Activated T-helper 1 cell treated with anti-CD3 and anti-CD28 coated beads, Interleukin-2, amount 50 U/mL, for 16 hours (primary cell): ENCODE measurements around the gene C1orf159.

ENCODE experiments used
- DNase-seq, 2 donors: peaks; one replicate each; pipeline ENCODE4 v3.0.0-alpha.2; 2020; ENCODE audit warnings: low read depth in 1 of 2, low spot score in 1 of 2

C1orf159 gene

DNA sequence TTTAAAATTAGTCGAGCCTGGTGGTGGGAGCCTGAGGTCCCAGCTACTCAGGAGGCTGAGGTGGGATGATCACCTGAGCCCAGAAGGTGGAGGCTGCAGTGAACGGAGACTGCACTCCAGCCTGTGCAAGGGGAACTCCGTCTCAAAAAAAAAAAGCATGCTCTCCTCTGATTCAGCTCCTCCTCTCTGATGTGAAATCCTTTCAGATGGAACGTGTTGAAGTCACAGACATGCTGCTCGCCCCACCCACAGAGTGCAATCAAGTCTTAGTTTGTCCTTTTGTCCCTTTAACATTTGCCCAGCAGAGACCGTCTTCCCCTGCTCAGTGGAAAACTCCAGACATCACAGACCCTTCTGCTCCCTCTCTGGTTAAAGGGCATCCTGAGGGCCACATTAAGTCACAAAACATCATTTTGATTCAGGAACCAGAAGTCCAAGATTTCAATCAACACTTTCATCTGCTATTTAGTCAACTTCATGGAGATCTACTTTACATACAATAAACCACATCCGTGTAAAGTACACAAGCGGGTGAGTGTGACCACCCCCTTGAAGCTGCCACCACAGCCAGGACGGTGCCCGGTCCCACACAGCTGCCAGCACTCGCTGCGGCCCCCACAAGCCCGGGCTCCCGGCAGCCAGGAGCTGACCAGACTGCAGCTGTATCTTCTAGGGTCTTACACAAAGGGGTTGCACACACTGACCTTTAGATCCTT is 22.8 kb downstream of the C1orf159 start:
- DNase-seq, result no peak

DNA sequence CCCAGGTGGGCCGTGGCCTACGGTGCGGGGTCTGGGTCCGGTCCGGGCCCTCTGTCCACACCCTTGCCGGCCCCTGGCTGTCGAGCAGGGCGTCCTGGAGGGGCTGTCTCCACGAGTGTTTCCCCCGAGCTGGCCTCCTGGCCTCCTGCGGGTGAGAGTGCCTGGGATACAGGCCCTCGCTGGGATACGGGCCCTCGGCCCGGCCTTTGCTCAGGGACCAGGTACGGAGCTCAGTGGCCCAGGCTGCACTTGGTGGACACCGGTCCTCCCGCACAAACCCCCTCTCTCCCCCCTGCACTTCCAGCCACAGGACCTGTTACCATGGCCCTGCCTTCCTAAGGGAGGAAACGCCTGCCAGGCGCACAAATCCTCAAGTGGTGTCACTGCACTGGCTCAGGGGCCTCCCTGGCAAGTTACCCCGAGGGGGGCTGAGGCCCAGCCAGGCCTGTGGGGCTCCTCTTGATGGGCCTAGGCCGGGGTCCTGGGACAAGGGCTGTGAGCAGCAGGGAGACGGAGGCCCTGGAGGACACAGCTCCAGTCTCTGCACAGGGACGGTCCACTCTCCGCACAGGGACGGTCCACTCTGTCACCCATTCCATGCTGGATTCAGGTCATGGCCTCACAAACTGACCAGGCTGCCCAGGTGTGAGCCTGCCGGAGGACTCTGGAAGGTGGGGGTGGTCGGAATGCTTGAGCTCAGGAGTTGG is 23.6 kb downstream of the C1orf159 start:
- no peak for DNase-seq

DNA sequence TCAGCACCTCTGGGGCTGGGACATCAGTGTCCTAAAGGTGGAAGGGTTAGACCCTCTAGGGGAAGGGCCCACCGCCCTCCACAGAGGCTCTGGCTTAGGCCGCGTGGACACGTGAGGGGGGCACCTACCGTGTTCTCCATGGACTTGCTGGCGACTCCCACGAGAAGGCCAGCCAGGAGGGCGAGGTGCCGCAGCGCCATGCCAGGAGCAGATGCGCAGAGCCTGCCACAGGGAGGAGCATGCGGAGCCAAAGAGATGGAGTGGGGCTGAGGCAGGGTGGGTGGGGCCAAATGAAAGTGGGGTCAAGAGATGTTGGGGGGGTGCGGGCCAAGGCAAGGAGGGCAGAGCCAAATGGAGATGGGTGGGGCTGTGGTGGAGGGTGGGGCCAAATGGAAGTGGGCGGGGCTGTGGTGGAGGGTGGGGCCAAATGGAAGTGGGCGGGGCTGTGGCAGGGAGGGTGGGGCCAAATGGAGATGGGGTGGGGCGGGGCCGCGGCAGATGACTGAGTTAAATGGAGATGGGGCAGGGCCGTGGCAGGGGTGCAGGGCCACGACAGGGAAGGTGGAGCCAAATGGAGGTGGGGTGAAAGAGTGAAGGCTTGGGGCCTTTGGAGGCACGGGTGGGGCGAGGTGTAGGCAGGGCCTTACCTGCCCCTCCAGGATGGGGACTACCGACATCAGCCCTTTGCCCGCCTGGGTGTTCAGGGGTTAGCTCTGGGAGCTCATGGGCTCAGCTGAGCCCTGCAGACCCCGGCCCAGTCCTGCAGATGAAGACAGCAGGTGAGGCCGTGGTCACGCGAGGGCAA is 24.3 kb downstream of the C1orf159 start:
- no peak for DNase-seq

DNA sequence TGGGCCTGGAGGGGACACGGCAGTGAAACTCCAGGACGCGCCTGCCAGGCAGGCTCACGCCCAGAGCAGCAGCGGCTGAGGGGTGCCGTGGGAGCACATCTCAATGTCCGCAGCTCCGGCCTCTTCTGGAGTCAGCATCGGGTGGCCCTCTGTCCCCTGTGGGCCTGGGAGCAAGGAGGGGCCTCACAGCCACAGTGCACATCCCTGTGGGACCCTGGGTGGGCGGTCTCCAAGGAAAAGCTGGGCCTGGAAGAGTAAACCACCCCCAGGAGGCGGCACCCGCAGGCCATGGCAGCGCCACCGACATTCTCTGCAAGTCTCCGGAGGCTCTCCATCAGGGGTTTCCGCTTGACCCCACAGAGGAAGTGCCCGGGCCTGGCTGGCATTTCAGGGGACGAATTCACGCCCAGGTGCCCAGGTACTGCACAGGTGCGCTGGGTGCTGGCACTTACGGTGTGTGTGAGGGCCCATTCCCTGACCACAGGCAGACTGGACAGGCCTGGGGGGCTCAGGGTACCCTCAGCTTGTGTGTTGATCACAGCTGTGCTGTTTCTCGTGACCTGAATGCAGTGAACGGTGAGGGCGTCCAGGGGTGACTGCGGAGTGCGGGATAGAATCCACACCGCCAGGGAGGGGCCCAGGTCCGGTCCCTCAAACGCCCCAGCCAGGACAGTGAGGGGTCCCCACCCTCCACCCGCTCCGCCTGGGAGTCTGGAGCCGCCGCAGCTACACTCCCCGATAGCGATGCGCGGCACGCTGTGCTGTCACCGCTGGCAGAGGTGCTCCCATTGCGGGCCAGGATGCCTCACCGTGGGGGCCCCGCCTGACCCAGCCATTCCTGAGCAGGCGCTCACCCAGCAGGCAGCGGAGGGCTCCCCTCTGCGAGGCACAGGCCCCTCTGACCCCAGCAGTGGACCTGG is 25.2 kb downstream of the C1orf159 start:
- no peak for DNase-seq

DNA sequence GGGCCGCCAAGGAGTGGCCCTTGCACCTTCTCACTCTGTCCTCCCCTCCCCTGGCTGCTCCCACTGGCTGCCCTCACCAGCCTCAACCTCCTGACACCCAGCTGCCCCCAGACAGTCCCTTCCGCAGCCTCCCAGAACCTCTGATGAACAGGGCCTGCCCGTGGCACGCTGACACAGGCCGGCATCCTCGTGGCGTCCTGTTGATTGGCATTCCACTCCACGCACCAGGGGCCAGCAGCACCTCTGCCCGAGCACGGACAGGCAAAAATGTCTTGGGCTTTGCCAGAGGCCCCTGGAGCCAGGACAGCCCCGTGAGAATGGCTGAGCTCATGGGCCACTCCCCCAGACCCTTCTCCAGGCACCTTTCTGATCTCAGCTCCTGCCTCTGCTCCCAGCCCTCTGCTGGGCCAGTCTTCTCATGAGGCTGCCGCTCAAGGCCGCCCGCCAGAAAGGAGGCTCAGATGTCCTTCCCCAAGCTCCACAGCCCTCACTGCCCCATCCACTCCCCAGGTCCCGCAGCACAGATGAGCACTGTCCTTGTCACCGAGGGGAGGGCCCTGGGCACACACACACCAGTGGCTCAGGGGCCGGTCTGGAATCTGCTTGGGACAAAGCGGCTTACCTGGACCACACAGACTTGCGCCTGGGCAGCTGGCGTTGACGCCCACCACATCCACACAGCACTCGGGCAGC is 26.0 kb downstream of the C1orf159 start:
- no peak for DNase-seq

DNA sequence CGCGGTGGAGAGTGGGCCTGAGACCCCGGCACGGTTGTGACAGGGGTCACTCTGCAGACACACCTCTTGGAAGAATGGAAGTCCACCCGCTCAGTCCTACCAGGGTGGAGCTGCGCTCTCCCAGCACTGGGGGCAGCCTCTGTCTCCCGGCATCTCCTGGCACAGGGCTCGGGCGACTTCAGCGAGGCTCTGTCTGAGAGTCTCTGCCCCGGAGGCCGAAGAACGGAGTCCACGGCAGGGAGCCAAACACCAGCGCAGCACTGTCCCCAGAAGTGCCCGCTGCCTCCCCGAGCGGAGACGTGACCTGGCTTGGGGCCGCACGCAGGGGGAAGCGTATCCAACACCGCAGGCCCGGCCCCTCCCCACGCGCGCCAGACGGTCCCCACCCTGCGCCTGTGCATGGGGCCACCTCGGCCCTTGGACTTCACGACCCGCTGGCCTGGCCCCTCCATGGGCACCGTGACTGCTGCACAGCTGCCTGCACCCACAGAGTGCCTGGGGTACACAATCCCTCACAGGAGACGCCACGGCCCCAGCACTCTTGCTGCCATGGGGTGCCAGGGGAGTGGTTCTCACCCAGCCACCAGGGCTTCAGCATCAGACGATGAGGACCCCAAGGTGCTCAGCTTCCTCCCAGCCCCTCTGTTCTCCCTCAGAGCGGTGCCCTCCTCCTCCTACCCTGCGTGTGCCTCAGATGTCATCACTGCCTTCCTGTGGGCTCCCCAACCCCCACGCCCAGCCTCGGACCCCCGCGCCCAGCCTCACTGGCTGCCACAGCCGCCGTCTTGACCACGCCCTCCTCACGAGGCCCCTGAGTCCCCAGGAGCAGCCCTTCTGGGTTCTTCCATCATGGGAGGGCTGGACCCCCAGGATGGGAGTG is 26.8 kb downstream of the C1orf159 start:
- no peak for DNase-seq

DNA sequence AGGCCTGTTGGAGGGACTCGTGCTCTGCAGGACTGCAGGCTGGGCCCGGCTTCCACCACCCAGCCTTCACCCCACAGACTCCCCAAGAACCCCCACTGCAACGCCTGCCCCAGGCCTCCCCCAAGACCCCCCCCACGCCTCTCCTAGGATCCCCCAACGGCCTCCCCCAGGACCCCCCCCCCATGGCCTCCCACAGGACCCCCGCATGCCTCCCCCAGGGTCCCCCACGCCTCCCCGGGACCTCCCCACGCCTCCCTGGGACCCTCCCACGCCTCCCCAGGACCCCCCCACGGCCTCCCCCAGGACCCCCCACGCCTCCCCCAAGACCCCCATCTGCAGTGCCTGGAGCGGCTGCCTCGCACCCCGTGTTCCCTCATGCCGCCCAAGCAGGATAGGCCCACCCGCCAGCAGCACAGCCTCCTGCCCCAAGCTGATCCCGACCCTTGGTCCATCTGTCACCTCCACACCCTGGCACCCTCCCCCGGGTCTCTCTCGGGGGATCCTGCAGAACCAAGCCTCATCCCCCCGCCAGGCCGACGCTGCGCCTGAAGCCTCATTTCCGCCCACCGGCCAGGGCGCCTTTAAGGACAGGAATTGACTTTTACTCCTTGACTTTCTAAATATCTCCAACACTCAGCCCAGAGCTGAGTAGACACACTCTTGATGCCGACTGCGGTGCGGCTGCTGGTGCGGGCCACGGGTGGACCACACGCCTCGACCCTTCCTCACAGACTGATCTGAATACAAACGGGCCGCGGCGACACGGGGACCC is 27.7 kb downstream of the C1orf159 start:
- no peak for DNase-seq

DNA sequence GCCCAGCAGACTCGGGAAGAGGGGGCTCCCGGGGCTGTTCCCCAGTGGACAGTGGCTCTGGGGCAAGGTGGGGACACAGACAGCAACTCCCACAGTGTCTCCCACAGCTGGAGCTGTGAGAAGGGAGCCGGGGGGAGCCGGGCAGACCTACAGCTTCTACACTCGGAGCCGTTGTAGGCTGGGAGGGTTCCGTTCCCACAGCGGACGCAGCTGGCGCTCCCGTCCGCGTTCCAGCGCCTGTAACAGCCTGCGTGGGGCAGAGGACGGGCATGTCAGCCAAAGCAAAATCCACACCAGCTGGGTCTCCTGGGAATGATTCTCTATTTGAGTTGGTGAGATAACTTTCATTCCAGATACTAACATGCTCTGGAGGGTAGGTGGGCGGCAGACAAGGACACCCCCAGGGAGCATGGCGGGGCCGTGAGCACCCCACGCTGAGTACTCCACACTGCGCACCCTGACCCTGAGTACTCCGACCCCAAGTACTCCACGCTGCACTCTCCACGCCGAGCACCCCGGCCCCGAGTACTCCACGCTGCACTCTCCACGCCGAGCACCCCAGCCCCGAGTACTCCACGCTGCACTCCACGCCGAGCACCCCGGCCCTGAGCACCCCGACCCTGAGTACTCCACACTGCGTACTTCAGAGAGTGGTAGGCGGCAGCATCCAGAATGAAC is 28.4 kb downstream of the C1orf159 start:
- no peak for DNase-seq

DNA sequence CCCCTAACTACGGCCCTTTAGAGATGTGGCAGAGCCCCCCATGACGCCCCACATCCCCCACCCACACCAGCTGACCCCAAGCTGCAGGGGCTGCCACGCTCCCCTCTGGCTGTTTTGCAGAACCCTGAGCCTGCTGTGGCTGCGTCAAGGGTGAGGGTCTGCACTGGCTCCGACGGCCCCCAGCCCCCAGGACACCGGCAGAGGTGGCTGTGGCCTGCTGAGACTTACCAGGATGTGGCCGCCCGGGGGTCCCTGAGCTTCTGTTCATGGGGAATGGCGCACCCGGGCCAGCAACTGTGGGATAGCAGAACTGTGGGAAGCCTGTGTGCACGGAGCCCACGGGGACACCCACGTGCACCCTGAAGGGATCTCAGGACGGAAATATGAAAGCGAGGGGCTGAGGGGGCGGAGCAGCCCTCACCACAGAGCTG is 29.0 kb downstream of the C1orf159 start:
- no peak for DNase-seq

DNA sequence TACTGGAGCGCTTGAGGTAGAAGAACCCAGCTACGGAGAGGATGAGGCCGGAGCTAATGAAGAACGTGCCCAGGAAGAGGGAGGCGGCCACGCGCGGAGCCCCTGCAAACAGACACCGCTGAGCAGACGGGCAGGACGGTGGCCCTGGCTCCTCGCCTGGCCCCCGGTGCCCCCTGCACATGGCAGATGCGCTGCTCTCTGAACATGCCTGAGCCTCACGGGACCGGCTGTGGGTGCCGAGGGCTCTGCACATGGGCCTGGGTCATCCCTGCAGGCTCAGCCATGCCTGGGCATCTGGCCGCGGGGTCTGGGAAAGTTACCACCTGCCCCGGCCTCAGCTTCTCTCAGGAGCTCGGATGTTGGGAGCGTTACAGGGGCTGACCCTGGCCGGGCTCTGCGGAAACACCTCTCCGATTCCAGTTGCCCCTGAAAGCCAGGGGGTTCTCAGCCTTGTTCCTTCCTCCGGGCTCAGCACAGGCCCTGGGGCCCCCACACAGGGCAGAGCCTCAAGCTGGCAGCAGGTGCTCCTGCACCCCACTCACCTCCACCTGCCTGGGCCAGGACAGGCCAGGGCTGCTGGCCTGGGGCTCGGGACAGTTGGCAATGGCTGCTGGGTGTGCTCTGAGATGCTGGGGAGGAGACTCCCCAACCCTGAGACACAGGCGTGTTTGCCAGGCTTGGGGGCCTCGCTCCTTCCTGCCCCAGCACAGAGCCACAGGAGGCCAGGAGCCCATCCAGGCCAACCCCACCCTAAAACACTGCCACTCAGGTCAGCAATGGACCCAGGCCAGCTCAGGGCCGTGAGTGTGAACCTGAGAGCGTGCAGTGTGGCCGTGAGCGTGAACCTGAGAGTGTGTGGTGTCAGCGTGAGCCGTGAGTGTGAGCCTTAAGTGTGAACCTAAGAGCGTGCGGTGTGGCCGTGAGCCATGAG is 29.7 kb downstream of the C1orf159 start:
- no peak for DNase-seq

DNA sequence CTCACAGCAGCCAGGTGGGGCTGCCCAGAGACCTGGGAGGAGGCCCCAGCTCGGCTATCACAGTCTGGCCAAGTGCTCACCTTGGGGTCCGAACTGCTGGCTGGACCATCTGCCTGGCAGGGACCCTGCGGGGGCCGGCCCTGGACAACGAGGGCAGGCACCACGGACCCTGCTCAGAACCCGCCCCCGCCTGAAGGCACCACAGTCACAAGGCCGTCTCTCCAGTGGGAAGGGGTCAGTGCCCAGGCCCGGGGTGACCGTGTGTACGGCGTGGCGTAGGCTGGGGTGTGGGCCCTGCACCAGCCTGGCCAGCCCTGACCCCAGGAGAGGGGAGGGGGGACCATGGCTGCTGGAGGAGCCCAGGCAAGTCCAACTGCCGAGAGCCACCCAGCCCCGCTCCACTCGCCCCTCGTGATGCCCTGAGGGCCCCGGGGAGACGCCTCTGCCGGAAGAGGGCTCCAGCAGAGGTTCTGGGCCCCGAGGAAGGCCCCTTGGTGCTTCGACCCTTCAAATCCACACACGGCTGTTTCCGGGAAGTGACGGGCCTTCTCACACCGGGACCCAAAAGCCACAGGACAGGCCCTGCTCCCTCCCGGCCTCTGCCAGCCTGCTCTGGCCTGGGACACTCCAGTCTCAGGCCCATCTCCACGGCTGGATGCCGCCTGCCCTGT is 30.6 kb downstream of the C1orf159 start:
- DNase-seq, result no peak

DNA sequence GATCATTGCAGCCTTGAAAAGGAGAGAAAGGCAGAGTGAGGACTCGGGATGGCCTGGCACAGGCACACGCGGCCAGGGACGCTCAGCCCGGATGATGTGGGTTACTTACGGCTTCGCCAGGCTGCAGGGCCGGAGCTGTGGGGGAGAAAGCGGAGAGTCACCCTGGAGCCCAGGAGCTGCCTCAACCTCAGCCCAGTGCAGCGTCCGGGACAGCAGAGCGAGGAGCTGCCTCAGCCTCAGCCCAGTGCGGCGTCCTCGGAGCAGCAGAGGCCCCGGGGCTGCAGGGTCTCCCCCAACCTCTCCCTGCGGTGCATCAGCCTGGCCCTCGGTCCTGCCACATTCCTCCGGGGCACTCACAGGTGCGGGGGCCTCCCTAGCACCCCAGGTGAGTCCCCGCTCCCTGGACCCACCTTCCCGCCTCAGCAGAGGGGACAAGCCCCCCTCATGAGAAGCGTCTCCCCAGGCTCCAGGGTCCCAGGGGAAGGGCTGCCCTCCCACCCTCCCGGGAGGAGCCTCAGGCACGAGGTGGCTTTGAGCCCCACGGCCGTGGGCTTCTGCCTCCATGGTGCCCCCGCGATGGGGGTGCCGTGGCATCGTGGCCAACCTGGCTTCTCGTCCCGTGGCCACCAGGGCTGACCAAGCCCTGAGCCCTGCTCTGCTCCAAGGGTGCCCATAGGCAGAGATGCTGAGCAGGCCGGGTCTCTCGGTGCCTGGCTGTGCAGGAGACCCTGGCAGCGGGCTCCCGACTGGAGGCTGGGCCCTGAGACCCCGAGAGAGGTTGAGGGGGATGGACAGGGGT is 31.3 kb downstream of the C1orf159 start:
- no peak for DNase-seq

DNA sequence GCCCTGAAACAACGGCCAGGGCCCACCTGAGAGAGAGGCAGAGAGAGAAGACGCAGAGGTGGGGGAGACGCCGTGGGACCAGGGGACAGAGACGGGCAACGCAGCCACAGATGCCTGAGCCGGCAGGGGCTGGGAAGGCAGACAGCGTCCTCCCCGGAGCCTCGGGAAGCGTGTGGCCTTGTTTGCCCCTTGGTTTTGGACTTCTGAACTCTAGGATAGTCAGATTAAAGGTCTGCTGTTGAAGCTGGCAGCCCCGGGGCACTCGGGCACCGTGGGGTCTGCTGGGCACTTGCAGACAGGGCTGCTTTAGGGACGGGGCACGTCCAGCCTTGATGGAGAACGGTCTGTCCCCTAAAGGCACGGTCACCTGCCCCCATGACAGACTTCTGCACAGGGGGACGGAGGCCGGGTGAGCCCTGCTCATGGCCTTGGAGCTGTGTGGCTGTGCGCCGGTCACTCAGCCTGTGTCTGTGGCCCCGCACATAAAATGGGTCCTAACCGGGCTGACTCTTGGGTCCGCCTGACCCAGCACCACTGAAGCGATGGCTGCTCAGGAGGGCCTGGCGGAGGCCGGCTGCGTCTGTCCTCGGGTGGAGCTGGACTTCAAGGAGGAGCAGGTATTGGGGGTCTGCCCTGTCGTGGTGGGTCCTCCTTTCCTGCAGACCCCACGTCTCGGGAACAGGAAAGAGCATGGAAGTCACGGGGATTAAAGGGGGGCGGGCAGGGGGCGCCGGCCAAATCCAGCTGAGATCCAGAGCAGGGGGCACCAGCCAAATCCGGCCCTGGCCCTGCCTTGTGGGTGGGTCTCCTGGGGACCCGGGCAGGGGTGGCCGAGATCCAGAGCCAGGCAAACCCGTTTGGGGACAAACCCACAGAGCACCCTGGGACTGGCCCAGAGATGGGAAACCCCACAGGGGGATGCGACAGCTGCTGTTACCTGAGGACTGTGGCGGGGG is 32.2 kb downstream of the C1orf159 start:
- no peak for DNase-seq

DNA sequence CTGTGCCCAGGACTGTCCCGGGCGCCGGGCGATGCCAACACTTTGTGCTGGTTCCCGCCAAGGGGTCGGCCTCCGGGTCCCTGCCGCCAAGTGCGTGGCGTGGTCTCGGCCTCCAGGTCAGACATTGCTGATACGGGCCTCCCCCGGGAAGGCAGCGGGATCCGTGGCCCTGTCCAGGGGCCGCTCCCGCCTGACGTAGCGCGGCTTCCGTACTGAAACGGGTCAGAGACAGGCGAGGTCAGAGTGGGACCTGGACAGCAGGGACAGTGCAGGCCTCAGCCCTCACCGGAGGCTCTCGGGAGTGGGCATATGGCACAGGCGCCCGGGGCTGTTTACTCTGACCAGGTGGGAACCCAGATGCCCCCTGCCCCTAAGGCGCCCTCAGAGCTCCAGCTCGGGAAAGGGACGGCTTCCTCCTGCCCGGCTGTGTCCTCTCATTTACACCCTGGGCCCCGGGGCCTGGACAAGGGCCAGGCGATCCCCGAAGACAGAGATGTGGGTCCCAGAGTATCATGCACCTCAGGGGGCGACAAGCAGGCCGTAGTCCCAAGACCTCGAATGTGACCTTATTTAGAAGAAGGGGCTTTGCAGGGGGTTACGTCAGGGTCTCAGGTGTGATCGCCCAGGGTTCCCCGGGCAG is 33.0 kb downstream of the C1orf159 start:
- no peak for DNase-seq
